GM12892 (cell line): ENCODE results near the gene DNMT3A.
"Not testable (repeated sequence)": the region's sequence is repeated elsewhere in the genome, so short reads cannot be mapped to it uniquely, and the experiment has no call there.

Experiments
- DNase-seq: peaks from one replicate; pipeline ENCODE4 v3.0.0; 2011; ENCODE audit not compliant: insufficient read length
- FAIRE-seq: peaks from 2 replicates; lab custom pipeline; 2011; peaks lifted over from hg19 to GRCh38; lab: Jason Lieb, UNC
- POLR2A ChIP-seq: IDR thresholded peaks from 2 replicates; pipeline ENCODE4 v1.6.1; 2011; ENCODE audit warnings: low read depth, low read length, control low read depth
- POLR2AphosphoS5 ChIP-seq: IDR thresholded peaks from 2 replicates; pipeline ENCODE4 v1.6.1; 2011; ENCODE audit warnings: low read depth, low read length, control low read depth
- TAF1 ChIP-seq: IDR thresholded peaks from 2 replicates; pipeline ENCODE4 v1.6.1; 2011; ENCODE audit warnings: low read depth, mild to moderate bottlenecking, control low read depth, low read length, borderline replicate concordance

DNMT3A gene

GRCh38 chr2:25213229-25213628 lies 128.5 kb downstream of the DNMT3A start:
- DNase-seq, result no peak
- no peak for FAIRE-seq

GRCh38 chr2:25210923-25211322 lies 130.8 kb downstream of the DNMT3A start:
- DNase-seq, FAIRE-seq: not testable (repeated sequence)

More at GRCh38 chr2:25213229-25213628, 128.5 kb downstream of the DNMT3A start:
- TF ChIP-seq POLR2AphosphoS5, result no peak
- no peak for TF ChIP-seq TAF1
- TF ChIP-seq POLR2A, result no peak

GRCh38 chr2:25207078-25207545 lies 134.6 kb downstream of the DNMT3A start:
- no peak for TF ChIP-seq POLR2AphosphoS5
- TF ChIP-seq TAF1, result no peak
- no peak for TF ChIP-seq POLR2A
- no peak for DNase-seq
- FAIRE-seq, result no peak

GRCh38 chr2:25204190-25204838 lies 137.4 kb downstream of the DNMT3A start:
- TF ChIP-seq POLR2A (no peak), POLR2AphosphoS5 (no peak), TAF1 (no peak)
- FAIRE-seq, result no peak
- peak; percentile 43 for DNase-seq

GRCh38 chr2:25202275-25202674 lies 139.4 kb downstream of the DNMT3A start:
- TF ChIP-seq POLR2A (no peak), POLR2AphosphoS5 (no peak), TAF1 (no peak)
- DNase-seq, result no peak
- FAIRE-seq, result no peak

GRCh38 chr2:25201794-25202193 lies 139.9 kb downstream of the DNMT3A start:
- TF ChIP-seq POLR2AphosphoS5 (no peak), POLR2A (no peak), TAF1 (no peak)
- DNase-seq, result no peak
- no peak for FAIRE-seq

- no peak for DNase-seq
- TF ChIP-seq POLR2AphosphoS5 (no peak), POLR2A (no peak), TAF1 (no peak)
- FAIRE-seq, result no peak
Measured at GRCh38 chr2:25201265-25201664, 140.5 kb downstream of the DNMT3A start.

GRCh38 chr2:25198576-25198975 lies 143.1 kb downstream of the DNMT3A start:
- DNase-seq (no peak), FAIRE-seq (no peak)
- no peak for TF ChIP-seq POLR2AphosphoS5
- no peak for TF ChIP-seq TAF1
- no peak for TF ChIP-seq POLR2A

- DNase-seq (no peak), FAIRE-seq (no peak)
- TF ChIP-seq TAF1 (no peak), POLR2AphosphoS5 (no peak), POLR2A (no peak)
Measured at GRCh38 chr2:25198209-25198525, 143.6 kb downstream of the DNMT3A start.

GRCh38 chr2:25197336-25198208 lies 144.2 kb downstream of the DNMT3A start:
- DNase-seq (no peak), FAIRE-seq (no peak)
- TF ChIP-seq TAF1 (no peak), POLR2AphosphoS5 (no peak), POLR2A (no peak)

GRCh38 chr2:25194576-25195122 lies 147.1 kb downstream of the DNMT3A start:
- FAIRE-seq, result no peak
- no peak for TF ChIP-seq POLR2AphosphoS5
- TF ChIP-seq TAF1, result no peak
- no peak for TF ChIP-seq POLR2A
- no peak for DNase-seq

GRCh38 chr2:25190536-25190935 lies 151.2 kb downstream of the DNMT3A start:
- no peak for FAIRE-seq
- no peak for TF ChIP-seq POLR2A
- no peak for TF ChIP-seq POLR2AphosphoS5
- no peak for TF ChIP-seq TAF1
- no peak for DNase-seq
